ENCODE measurements around the gene WWOX.

Gene WWOX

DNA sequence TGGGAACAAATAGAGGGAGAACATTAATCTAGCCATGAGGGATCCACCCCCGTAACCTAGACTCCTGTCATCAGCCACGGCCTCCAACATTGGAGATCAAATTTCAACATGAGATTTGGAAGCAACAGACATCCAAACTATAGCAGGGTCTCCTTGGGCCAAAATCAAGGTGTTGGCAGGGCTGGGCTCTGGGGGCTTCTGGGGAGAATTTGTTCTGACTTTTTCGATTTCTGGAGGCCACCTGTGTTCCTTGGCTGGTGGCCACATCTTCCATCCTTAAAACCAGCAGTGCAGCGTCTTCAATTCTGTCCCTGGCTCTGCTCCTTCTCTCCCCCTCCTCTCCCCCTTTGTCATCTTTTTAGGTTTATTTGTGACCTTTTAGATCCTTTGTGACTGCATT lies 546.2 kb downstream of the WWOX start:
- no peak for FAIRE-seq
- no peak for DNase-seq (ENCODE audit: insufficient read length, low spot score)
- TF ChIP-seq, protein P1, sequence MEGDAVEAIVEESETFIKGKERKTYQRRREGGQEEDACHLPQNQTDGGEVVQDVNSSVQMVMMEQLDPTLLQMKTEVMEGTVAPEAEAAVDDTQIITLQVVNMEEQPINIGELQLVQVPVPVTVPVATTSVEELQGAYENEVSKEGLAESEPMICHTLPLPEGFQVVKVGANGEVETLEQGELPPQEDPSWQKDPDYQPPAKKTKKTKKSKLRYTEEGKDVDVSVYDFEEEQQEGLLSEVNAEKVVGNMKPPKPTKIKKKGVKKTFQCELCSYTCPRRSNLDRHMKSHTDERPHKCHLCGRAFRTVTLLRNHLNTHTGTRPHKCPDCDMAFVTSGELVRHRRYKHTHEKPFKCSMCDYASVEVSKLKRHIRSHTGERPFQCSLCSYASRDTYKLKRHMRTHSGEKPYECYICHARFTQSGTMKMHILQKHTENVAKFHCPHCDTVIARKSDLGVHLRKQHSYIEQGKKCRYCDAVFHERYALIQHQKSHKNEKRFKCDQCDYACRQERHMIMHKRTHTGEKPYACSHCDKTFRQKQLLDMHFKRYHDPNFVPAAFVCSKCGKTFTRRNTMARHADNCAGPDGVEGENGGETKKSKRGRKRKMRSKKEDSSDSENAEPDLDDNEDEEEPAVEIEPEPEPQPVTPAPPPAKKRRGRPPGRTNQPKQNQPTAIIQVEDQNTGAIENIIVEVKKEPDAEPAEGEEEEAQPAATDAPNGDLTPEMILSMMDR (IDR thresholded peaks at IDR 0.05; ENCODE audit: insufficient read depth, missing control alignments), result no peak

DNA sequence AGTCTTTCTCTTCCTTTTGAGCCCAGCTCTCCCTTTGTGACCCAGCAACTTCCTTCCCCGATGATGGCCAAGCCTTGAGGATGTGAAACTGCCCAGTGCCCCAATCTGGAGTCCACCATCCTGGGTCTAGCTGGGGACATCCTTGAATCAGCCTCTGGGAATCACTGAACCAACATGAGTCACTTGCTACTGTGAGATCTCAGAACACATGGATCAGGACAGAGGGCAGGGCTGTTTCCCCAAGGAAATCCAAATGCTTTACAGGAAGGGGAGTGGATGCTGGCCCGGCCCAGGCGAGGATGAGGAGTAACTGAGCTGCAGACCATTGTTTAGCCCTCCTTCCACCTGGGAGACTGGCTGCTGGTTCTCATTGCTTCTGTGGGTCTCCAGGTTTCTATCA lies 547.6 kb downstream of the WWOX start:
- DNase-seq (ENCODE audit: insufficient read length, low spot score), result no peak
- no peak for FAIRE-seq
- TF ChIP-seq, protein P1 (IDR thresholded peaks at IDR 0.05; ENCODE audit: insufficient read depth, missing control alignments), result no peak

DNA sequence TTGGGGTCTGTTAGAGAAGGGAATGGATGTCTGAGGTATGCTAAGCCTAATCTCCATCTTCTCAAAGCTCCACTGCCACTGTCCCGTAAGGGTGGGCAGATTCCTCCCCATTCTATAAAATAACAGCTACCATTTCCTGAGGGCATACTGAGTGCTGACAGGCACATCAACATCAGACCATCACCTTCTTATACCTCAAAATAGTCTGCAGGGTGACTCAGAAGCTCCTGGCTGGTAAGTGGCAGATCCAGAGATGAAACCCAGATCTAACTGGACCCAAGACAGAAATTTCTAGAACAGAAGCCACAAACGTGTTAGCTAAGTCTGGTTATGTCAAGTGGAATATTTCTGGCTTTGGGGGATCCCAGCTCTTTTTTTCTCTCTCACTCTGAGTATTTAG lies 548.0 kb downstream of the WWOX start:
- FAIRE-seq, result no peak

DNA sequence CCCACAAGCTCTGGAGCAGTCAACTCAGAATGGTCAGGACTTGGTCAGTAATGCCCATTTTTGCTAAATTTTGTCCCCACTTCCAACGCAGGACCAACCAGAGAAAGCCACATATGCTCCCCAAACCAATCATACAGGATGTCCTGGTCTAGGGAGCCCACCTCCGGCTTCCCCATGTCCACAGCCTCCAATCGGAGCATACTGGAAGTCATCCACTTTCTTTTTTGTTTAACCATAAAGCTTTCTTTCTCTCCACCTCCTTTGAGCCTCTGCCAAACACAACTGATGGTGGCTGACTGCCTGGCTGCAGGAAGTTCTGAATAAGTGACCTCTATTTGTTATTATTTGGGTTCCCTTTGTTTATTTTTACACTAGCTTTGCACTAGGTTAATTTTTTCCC lies 549.1 kb downstream of the WWOX start:
- FAIRE-seq, result no peak
- TF ChIP-seq, protein P1 (IDR thresholded peaks at IDR 0.05; ENCODE audit: insufficient read depth, missing control alignments), result no peak

More for the DNA sequence above, 548.0 kb downstream of the WWOX start:
- TF ChIP-seq, protein P1 (IDR thresholded peaks at IDR 0.05; ENCODE audit: insufficient read depth, missing control alignments), result no peak
- DNase-seq (ENCODE audit: insufficient read length, low spot score), result no peak

DNA sequence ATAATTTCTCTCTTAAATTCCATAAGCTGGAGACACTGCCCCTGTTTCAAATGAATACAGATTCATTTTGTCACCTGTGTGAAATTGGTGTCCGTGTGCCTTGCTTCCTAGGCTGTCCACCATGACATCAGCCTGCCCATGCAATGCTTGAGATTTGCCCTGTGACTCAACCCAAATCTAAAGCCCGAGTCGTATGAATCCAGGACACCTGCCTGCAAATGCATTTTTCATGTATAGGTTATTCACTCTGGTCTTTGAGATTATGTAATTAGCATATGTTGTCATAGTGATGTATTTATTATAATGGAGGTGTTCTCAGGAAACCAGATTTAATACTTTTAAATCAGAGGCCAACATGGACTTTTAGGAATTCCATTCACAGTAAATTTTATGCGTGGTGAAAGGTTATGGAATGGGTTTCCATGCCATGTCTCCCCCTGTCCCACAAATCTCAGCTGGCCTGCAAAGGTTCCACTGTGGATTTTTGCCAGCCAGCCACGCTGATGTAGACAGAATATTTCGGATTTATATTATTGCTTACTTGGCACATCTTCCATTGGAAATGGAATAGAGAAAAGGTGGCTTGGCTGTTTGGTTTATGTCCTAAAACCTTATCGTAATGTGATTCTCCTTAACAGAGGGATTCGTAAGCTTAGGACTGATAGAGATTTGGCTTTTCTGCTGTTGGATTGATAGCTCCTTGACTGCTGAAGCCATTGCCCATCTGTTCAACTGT lies 551.1 kb downstream of the WWOX start:
- TF ChIP-seq, protein P1 (IDR thresholded peaks at IDR 0.05; ENCODE audit: insufficient read depth, missing control alignments), result no peak
- FAIRE-seq (no peak), DNase-seq (ENCODE audit: insufficient read length, low spot score) (no peak)

More for the DNA sequence above, 549.1 kb downstream of the WWOX start:
- DNase-seq (ENCODE audit: insufficient read length, low spot score), result no peak

DNA sequence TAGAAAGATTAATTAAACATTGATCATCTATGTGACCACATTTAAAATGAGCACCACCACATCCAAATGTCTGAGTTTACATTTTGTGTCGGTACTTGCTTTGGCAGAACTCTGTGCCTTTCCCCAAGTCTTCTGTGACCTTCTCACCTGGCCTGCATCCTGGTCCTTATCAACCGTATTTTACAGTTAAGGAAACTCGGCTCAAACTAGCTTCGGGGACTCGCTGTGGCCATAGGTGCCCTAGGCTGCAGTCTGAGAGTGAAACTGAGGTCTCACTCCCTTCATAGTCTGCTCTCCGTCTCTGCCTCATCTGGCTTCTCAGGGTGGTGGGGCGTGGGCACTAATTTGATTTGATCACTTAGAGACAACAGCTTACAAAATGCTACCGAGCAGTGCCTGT lies 555.5 kb downstream of the WWOX start:
- no peak for DNase-seq (ENCODE audit: insufficient read length, low spot score)
- FAIRE-seq, result no peak
- TF ChIP-seq, protein P1 (IDR thresholded peaks at IDR 0.05; ENCODE audit: insufficient read depth, missing control alignments), result no peak

DNA sequence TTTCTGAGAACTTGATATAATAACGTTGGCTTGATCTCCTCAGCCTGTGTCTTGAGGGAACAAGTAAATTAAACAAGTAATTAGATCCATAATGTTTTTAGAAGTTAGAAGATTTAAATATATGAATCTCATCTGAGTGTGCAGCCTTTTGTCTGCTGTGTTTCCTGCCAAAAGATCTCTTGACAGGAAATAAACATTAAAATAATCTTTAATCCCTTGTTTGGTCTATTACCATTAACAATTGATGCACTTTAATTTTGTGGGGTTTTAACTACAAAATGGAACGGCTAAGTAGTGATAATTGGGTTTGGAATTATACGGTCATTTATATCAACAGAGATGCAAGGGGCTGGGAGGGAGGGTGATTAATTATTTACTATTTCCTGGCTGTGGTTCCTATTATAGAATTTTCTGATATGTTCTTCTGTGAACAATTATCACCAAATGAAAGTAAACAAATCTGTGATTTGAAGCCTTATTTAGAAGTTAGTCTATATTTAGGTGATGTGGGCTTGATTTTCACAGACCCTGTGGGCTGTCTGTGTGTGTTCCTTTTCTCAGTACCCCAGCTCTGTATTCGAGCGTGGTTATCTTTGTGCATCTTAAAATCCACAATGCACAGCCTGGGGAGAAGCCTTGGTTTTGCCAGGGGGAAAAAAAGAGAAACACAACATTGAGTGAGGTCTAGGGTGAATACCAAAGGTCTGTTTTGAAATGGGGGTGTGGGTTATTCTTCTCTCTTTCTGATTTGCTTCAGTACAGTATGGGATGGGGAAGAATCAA lies 556.1 kb downstream of the WWOX start:
- TF ChIP-seq, protein P1 (IDR thresholded peaks at IDR 0.05; ENCODE audit: insufficient read depth, missing control alignments), result no peak
- no peak for FAIRE-seq

More for the DNA sequence above, 556.1 kb downstream of the WWOX start:
- DNase-seq (ENCODE audit: insufficient read length, low spot score), result no peak
